Measurements from ENCODE around the gene ZNF629.

ZNF629 gene

GRCh38 chr16:30775131-30775391 lies 11.9 kb downstream of the ZNF629 start:
- in situ Hi-C loops (cut with MboI; ENCODE audit: low pct_unique_long_range_greater_than_20kb, low sequenced_read_pairs, unreplicated experiment): no loop called here
- TF ChIP-seq CTCF (IDR thresholded peaks at IDR 0.05; ENCODE audit: extremely low read depth, insufficient read depth, missing control alignments): no peak
- no peak for DNase-seq (ENCODE audit: low spot score)

DNA sequence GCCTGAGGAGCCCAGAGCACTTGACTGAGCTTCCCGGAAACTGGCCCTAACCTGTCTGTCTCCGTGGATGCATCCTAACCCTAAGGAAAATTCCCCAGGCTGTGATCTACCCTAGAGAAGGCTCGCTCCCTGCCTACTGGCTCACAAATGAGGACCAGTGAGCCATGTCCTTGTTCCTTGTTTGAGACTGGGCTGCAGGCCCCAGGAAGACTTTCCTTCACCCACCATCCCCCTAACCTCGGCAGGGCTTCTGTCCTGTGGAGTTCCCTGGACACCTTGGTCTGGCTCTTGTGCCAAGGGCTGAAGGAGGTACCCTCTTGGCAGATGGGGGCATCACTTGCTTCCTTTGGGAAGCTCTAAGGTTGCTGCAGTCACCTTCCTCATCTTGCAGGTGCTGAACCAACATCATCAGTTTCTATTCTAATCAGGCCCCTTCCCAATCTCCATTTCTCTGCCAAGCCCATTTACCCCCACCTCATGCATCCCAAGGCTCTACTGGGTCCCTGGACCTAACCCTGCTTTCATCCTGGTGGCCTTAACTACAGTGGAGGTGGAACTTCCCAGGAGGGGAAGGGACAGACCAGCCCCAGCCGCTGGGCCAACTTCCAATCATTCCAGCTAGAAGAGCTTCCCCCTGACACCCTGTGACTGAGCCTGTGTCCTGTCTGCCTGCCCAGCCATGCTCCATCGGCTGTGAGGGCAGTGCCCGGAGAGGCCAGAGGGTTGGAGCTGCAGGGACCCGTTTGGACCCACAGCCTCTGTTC lies 12.5 kb downstream of the ZNF629 start:
- TF ChIP-seq CTCF (IDR thresholded peaks at IDR 0.05; ENCODE audit: extremely low read depth, insufficient read depth, missing control alignments): no peak
- no peak for DNase-seq (ENCODE audit: low spot score)
- in situ Hi-C loops (cut with MboI; ENCODE audit: low pct_unique_long_range_greater_than_20kb, low sequenced_read_pairs, unreplicated experiment): no loop called here

DNA sequence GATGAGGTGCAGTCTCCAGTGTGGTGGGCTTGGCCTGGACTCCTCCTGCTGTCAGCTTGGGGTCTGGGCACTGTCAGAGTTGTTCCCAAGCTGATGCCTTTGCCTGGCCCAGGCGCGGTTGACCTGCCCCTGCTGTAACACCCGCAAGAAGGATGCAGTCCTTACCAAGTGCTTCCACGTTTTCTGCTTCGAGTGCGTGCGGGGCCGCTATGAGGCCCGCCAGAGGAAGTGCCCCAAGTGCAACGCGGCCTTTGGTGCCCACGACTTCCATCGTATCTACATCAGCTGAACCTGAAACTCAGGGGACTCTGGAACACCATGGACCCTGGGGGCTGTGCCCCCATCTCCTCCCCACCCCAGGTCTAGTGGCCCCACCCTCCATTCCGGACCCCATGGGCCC lies 13.2 kb downstream of the ZNF629 start:
- in situ Hi-C loops (cut with MboI; ENCODE audit: low pct_unique_long_range_greater_than_20kb, low sequenced_read_pairs, unreplicated experiment): no loop called here
- no peak for DNase-seq (ENCODE audit: low spot score)
- TF ChIP-seq CTCF (IDR thresholded peaks at IDR 0.05; ENCODE audit: extremely low read depth, insufficient read depth, missing control alignments): no peak

DNA sequence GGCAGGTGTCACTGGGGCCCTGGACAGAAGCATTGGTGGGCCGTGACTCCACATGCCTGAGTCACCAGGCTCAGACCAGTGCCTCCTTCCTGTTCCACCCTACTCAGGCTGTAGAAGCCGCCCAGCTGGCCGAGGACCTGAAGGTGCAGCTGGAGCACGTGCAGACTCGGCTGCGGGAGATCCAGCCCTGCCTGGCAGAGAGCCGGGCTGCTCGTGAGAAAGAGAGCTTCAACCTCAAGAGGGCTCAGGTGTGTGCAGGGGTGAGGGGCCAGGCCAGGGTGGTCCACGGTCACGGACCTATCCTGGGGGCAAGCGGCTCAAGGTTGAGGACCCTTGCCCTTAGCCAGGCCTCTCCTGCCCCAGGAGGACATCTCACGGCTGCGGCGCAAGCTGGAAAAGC lies 15.3 kb downstream of the ZNF629 start:
- in situ Hi-C loops (cut with MboI; ENCODE audit: low pct_unique_long_range_greater_than_20kb, low sequenced_read_pairs, unreplicated experiment): no loop called here
- no peak for DNase-seq (ENCODE audit: low spot score)

DNA sequence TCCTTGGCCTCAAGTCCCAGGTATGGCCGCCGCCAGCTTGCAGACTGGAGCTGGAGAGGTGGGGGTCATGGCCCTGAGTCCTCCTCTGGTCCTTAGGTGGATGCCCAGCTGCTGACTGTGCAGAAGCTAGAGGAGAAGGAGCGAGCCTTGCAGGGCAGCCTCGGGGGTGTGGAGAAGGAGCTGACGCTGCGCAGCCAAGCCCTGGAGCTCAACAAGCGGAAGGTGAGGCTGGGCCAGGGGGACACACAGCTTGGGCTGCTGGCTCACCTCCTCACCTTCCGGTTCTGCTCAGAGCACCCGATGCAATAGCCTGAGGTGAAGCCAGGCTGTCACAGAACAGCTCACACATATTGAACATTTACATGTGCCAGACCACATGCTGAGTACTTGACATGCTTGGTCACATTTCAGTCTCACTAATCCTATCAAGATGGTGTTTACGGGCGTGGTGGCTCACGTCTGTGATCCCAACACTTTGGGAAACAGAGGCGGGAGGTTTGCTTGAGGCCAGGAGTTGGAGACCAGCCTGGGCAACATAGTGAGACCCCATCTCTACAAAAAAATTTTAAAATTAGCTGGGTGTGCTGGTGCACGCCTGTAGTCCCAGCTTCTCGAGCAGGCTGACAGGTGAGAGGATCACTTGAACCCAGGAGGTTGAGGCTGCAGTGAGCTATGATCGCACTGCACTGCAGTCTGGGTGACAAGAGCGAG lies 17.5 kb downstream of the ZNF629 start:
- no peak for DNase-seq (ENCODE audit: low spot score)
- in situ Hi-C loops (cut with MboI; ENCODE audit: low pct_unique_long_range_greater_than_20kb, low sequenced_read_pairs, unreplicated experiment): no loop called here
- TF ChIP-seq CTCF (IDR thresholded peaks at IDR 0.05; ENCODE audit: extremely low read depth, insufficient read depth, missing control alignments): no peak

More for the DNA sequence above, 15.3 kb downstream of the ZNF629 start:
- no peak for TF ChIP-seq CTCF (IDR thresholded peaks at IDR 0.05; ENCODE audit: extremely low read depth, insufficient read depth, missing control alignments)

DNA sequence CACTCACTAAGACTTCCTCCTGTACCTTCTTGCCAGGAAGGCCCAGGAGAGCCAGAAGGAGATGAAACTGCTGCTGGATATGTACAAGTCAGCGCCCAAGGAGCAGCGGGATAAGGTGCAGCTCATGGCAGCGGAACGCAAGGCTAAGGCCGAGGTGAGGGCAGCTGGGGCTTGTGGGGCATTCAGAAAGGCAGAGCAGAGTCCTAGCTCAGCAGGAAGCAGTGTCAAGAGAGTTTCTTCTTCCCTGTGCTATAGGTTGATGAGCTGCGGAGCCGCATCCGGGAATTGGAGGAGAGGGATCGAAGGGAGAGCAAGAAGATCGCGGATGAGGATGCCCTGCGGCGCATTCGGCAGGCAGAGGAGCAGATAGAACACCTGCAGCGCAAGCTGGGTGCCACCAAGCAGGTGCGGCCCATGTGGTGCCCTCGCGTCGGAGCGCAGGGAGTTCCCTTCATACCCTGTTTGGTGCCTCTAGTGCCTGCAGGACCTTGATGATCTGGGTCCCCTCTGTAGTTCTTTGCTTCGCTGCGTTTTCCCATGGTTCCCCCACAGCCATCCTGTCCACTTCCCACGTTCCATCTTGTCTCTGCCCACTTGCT lies 18.3 kb downstream of the ZNF629 start:
- in situ Hi-C loops (cut with MboI; ENCODE audit: low pct_unique_long_range_greater_than_20kb, low sequenced_read_pairs, unreplicated experiment): no loop called here
- TF ChIP-seq CTCF (IDR thresholded peaks at IDR 0.05; ENCODE audit: extremely low read depth, insufficient read depth, missing control alignments): no peak
- DNase-seq (ENCODE audit: low spot score): no peak

All from GM13977 (cell line).